ENCODE measurements around the gene FHL1.
A peak's percentile ranks its signal among the peaks of the same experiment; 100 is the strongest.
"Not testable (repeated sequence)": the region's sequence is repeated elsewhere in the genome, so short reads cannot be mapped to it uniquely, and the experiment has no call there.

Gene FHL1

GRCh38 chrX:136147315-136147901, at the start of gene FHL1:
Gene FHL1, plus strand, starts transcription at chrX:136147533.
- DNase-seq (ENCODE audit: low read depth, low spot score), result no peak
- TF ChIP-seq CTCF (IDR thresholded peaks at IDR 0.05; ENCODE audit: insufficient read depth, low read length, missing control alignments), result no peak
- ChIA-PET POLR2A (no interaction called here), CTCF (no interaction called here)
- peak within 1 kb of the TSS; percentile 61 for H3K4me3 ChIP-seq (ENCODE audit: low read depth, low read length)

GRCh38 chrX:136097871-136098805, 49.2 kb upstream of the FHL1 start:
- no peak for DNase-seq (ENCODE audit: low read depth, low spot score)
- H3K4me3 ChIP-seq (ENCODE audit: low read depth, low read length), result no peak overlapping the region
- CTCF ChIA-PET, result no interaction called here
- no peak for TF ChIP-seq CTCF (IDR thresholded peaks at IDR 0.05; ENCODE audit: insufficient read depth, low read length, missing control alignments)
- POLR2A ChIA-PET, result no interaction called here

- POLR2A ChIA-PET, result no interaction called here
- CTCF ChIA-PET, result no interaction called here
- no peak for TF ChIP-seq CTCF (IDR thresholded peaks at IDR 0.05; ENCODE audit: insufficient read depth, low read length, missing control alignments)
- no peak for DNase-seq (ENCODE audit: low read depth, low spot score)
- H3K4me3 ChIP-seq (ENCODE audit: low read depth, low read length), result no peak overlapping the region
Measured at GRCh38 chrX:136104936-136105335, 42.4 kb upstream of the FHL1 start.

- no peak for TF ChIP-seq CTCF (IDR thresholded peaks at IDR 0.05; ENCODE audit: insufficient read depth, low read length, missing control alignments)
- ChIA-PET POLR2A (no interaction called here), CTCF (no interaction called here)
- DNase-seq (ENCODE audit: low read depth, low spot score), result no peak
- H3K4me3 ChIP-seq (ENCODE audit: low read depth, low read length), result no peak overlapping the region
Measured at GRCh38 chrX:136106920-136107528, 40.3 kb upstream of the FHL1 start.

- POLR2A ChIA-PET; DNase-seq (ENCODE audit: low read depth, low spot score); CTCF ChIA-PET; H3K4me3 ChIP-seq (ENCODE audit: low read depth, low read length): not testable (repeated sequence)
Measured at GRCh38 chrX:136108905-136109304, 38.4 kb upstream of the FHL1 start.

GRCh38 chrX:136112286-136112685, 35.0 kb upstream of the FHL1 start:
- TF ChIP-seq CTCF (IDR thresholded peaks at IDR 0.05; ENCODE audit: insufficient read depth, low read length, missing control alignments), result no peak
- POLR2A ChIA-PET, result no interaction called here
- no peak for DNase-seq (ENCODE audit: low read depth, low spot score)
- CTCF ChIA-PET, result no interaction called here
- no peak overlapping the region for H3K4me3 ChIP-seq (ENCODE audit: low read depth, low read length)

Data from AG04449 (cell line).